ENCODE measurements around the gene MXI1. TPM values are rescaled to one million over a fixed set of nuclear protein-coding genes. Genes with fewer than 3 reads are reported as not detected.

Gene MXI1
- total RNA-seq, 1 donor from 2014 or later, result 31.5 TPM

DNA sequence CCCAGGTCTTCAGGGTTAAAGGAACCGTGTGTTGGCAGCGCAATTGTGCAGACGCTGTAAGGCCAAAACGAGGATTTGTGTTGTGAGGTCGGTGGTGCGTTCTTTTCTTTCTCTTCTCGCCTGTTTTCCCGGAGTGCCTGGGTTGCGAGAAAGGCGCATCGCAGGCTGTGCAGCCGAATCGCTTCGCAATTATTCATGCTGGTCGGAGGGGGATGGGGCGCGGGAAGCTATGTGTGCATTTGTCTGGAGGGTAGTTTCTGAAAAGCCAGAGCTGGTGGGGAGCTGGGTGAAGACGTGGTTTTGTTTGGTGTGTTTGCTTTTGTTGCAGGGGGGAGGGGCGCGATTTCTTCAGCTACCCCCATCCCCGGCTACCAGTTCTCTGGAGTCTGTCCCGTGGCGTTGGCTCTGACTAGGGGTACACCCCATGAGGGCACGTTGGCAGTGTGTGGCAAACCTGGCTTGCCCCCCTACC is 2.1 kb downstream of the MXI1 start:
- TF ChIP-seq, protein P1, sequence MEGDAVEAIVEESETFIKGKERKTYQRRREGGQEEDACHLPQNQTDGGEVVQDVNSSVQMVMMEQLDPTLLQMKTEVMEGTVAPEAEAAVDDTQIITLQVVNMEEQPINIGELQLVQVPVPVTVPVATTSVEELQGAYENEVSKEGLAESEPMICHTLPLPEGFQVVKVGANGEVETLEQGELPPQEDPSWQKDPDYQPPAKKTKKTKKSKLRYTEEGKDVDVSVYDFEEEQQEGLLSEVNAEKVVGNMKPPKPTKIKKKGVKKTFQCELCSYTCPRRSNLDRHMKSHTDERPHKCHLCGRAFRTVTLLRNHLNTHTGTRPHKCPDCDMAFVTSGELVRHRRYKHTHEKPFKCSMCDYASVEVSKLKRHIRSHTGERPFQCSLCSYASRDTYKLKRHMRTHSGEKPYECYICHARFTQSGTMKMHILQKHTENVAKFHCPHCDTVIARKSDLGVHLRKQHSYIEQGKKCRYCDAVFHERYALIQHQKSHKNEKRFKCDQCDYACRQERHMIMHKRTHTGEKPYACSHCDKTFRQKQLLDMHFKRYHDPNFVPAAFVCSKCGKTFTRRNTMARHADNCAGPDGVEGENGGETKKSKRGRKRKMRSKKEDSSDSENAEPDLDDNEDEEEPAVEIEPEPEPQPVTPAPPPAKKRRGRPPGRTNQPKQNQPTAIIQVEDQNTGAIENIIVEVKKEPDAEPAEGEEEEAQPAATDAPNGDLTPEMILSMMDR (IDR thresholded peaks at IDR 0.05; ENCODE audit: insufficient read depth, low read depth, low read length), result no peak
- TF ChIP-seq EZH2 (IDR thresholded peaks at IDR 0.05; ENCODE audit: insufficient read depth, low read length), result no peak
- DNase-seq (ENCODE audit: low read depth) (peak; percentile 52), FAIRE-seq (no peak)
- H3K4me1 ChIP-seq (ENCODE audit: insufficient read depth, low read length), result peaks cover 5% of the 10 kb centered on the region
- H3K27ac Mint-ChIP-seq (ENCODE audit: unreplicated experiment), result peak overlapping the region; percentile 98
- no peaks in the 10 kb centered on the region for H3K9me3 Mint-ChIP-seq (ENCODE audit: unreplicated experiment)
- peaks cover 4% of the 10 kb centered on the region for H4K20me1 ChIP-seq (ENCODE audit: insufficient read depth, low read length)
- H3K4me3 Mint-ChIP-seq (ENCODE audit: unreplicated experiment), result peak overlapping the region; percentile 100
- no peaks in the 10 kb centered on the region for H3K9me3 ChIP-seq (ENCODE audit: insufficient read depth, low read depth, low read length)
- H3K36me3 Mint-ChIP-seq (ENCODE audit: low read depth, unreplicated experiment), result peaks cover 2% of the 10 kb centered on the region
- H3K27me3 Mint-ChIP-seq (ENCODE audit: low read depth, unreplicated experiment), result peaks cover 6% of the 10 kb centered on the region
- H3K4me2 ChIP-seq (ENCODE audit: low read length), result peak overlapping the region; percentile 99
- no peaks in the 10 kb centered on the region for H3K79me2 ChIP-seq (ENCODE audit: insufficient read depth, low read length)
- H3K4me1 Mint-ChIP-seq (ENCODE audit: low read depth, unreplicated experiment), result peaks cover 17% of the 10 kb centered on the region
- peak overlapping the region; percentile 83 for H3K9ac ChIP-seq (ENCODE audit: low read length)
- peak overlapping the region; percentile 32 for H3K27ac ChIP-seq (ENCODE audit: low read depth, low read length)
- no peaks in the 10 kb centered on the region for H3K36me3 ChIP-seq (ENCODE audit: insufficient read depth, low read length)
- peak overlapping the region; percentile 95 for H2AFZ ChIP-seq (ENCODE audit: low read depth, low read length)
- H3K27me3 ChIP-seq (ENCODE audit: insufficient read depth, low read length), result peaks cover 16% of the 10 kb centered on the region
- H3K4me3 ChIP-seq (ENCODE audit: insufficient read depth, low read depth, low read length), result peak overlapping the region; percentile 82

DNA sequence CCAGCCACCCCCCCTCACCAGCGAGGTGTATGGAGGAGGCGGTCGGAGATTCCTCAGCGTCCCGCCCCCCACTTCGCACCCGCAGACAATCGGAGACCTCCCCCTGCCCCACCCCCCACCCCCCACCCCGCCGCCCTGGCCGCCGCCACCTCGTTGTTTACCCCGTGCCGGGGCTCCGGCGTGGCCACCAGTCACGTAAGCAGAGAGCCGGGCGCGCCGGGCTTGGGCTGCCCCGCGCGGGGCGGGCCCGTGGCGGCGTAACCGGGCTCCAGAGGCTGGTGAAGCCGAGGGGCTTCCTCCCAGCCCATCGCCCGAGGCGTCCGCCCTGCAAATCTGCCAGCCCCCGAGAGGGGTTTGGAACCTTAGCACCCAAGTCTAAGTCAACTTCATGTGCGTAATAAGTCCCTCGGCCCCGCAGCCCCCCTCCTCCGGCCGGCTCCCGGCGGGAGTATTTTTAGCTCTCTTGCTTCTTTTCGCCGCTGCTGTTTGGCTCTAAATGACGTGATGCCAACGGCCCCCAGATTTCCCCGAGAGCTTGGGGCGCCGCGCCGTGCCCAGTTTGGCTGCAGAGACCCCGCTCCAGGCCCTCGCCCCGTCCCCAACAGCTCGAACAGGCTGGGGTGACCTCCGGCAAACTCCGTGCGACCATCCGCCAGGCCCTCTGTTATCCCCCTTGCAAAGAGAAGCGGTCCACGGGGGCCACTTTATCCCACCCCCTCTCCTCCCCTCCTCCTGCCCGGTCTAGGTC is 2.7 kb downstream of the MXI1 start:
- peaks cover 2% of the 10 kb centered on the region for H3K27me3 Mint-ChIP-seq (ENCODE audit: low read depth, unreplicated experiment)
- DNase-seq (ENCODE audit: low read depth), result no peak

More for the DNA sequence above, 2.7 kb downstream of the MXI1 start:
- H3K9me3 Mint-ChIP-seq (ENCODE audit: unreplicated experiment), result no peaks in the 10 kb centered on the region
- no peaks in the 10 kb centered on the region for H3K79me2 ChIP-seq (ENCODE audit: insufficient read depth, low read length)
- TF ChIP-seq, protein P1 (IDR thresholded peaks at IDR 0.05; ENCODE audit: insufficient read depth, low read depth, low read length), result no peak
- H3K4me2 ChIP-seq (ENCODE audit: low read length), result peak overlapping the region; percentile 99
- peaks cover 10% of the 10 kb centered on the region for H3K27me3 ChIP-seq (ENCODE audit: insufficient read depth, low read length)
- peak overlapping the region; percentile 62 for H3K27ac ChIP-seq (ENCODE audit: low read depth, low read length)
- H3K4me3 Mint-ChIP-seq (ENCODE audit: unreplicated experiment), result peak overlapping the region; percentile 100
- peak overlapping the region; percentile 98 for H3K27ac Mint-ChIP-seq (ENCODE audit: unreplicated experiment)
- H3K4me3 ChIP-seq (ENCODE audit: insufficient read depth, low read depth, low read length), result peak overlapping the region; percentile 82
- peak overlapping the region; percentile 95 for H2AFZ ChIP-seq (ENCODE audit: low read depth, low read length)
- H3K36me3 ChIP-seq (ENCODE audit: insufficient read depth, low read length), result no peaks in the 10 kb centered on the region
- H3K4me1 ChIP-seq (ENCODE audit: insufficient read depth, low read length), result peaks cover 5% of the 10 kb centered on the region
- H3K9ac ChIP-seq (ENCODE audit: low read length), result peak overlapping the region; percentile 92
- H3K4me1 Mint-ChIP-seq (ENCODE audit: low read depth, unreplicated experiment), result peaks cover 17% of the 10 kb centered on the region
- peaks cover 2% of the 10 kb centered on the region for H3K36me3 Mint-ChIP-seq (ENCODE audit: low read depth, unreplicated experiment)
- peaks cover 4% of the 10 kb centered on the region for H4K20me1 ChIP-seq (ENCODE audit: insufficient read depth, low read length)
- H3K9me3 ChIP-seq (ENCODE audit: insufficient read depth, low read depth, low read length), result no peaks in the 10 kb centered on the region
- no peak for FAIRE-seq
